Neuron (in vitro differentiated cells): ENCODE measurements around the gene ARHGEF38.

Experiments
- H2AFZ ChIP-seq: one replicate; pipeline ENCODE4 v1.6.1; 2013; ENCODE audit warnings: low read depth, mild to moderate bottlenecking, inconsistent platforms, low read length, moderate library complexity
- H3K27me3 ChIP-seq: one replicate; pipeline ENCODE4 v1.6.1; 2013; ENCODE audit warnings: low read length; ENCODE audit not compliant: insufficient read depth
- H3K36me3 ChIP-seq: one replicate; pipeline ENCODE4 v1.6.1; 2013; ENCODE audit warnings: low read length; ENCODE audit not compliant: insufficient read depth
- H3K4me1 ChIP-seq: one replicate; pipeline ENCODE4 v1.6.1; 2013; ENCODE audit warnings: low read length; ENCODE audit not compliant: insufficient read depth
- H3K4me3 ChIP-seq: 2 replicates; pipeline ENCODE4 v1.5.1; 2013; ENCODE audit warnings: mild to moderate bottlenecking, low read length, moderate library complexity
- H3K9me3 ChIP-seq: one replicate; pipeline ENCODE4 v1.6.1; 2013; ENCODE audit warnings: low read length

ARHGEF38 gene

DNA sequence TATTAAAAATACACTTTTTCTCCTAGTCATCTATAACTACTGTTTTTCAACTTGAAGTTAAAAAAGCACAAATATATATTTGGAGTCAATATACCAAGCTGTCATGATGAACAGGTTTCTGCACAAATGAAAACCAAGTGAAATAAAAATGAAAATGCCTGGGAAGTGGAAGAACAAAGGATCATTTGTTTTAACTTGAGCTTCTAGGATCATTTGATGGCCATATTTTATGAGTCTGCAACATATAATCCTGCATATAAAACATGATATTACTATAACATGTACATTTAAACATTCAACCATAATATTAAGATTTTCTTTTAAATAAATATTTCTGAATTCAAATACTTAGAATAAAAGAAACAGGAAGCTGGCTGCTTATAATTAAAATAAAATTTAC lies 8.5 kb upstream of the ARHGEF38 start:
- Histone ChIP-seq H2AFZ (no peak overlapping the region), H3K36me3 (no peaks in the 10 kb centered on the region), H3K9me3 (no peaks in the 10 kb centered on the region), H3K4me3 (no peak overlapping the region), H3K4me1 (no peaks in the 10 kb centered on the region), H3K27me3 (no peaks in the 10 kb centered on the region)

DNA sequence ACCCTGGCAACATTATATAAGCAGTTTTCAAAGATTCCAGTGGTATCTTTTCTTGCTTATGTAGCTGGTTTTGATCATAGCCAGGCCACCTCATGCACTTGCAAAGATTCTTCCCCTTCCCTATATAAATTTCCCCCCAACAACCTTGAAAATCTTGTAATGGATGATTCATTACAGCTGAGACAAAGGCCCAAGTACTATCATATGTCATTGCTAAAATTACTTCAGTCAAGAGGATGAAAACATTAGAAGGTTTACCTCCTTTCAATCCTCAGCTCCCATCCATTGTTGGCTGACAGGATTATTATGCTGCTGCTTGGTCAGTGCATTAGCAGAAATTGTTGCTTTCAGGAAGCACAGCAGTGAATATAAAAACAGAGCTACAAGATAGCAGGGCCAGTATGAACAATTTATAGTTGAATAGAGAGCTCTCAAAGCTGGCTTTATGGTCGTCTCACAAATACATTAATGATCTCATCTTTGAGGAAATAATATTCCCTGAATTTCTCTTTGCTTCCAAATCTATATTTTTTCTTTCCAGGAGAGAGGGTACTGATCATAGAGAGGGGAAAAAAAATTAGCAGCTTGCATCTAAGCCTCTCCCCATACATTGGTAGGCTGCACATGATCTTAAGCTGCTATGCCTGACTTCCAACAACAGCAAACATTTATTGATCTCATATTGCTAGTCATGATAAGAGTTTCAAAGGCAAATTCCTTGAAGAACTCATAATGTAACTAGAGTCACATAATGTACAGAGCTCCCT lies 7.7 kb upstream of the ARHGEF38 start:
- no peak overlapping the region for H2AFZ ChIP-seq
- H3K9me3 ChIP-seq: no peaks in the 10 kb centered on the region
- H3K4me3 ChIP-seq: no peak overlapping the region
- H3K27me3 ChIP-seq: no peaks in the 10 kb centered on the region
- no peaks in the 10 kb centered on the region for H3K36me3 ChIP-seq
- no peaks in the 10 kb centered on the region for H3K4me1 ChIP-seq

DNA sequence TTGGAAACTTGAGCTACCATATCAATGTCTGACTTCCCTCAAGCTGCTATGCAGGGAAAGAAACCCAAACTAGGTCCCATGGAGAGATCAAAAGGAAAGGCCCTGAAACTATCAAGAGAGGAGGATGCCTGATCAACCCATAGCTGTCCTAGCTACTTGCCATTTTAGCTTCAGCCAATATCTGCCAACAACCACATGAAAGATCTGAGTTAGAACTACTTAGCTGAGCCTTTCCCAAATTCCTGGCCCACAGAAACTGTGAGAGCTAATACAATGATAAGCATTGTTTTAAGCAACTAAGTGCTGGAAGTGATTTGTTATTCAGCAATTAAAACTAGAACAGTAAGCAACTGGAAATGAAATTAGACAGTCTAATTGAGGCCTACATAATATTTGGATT lies 6.3 kb upstream of the ARHGEF38 start:
- Histone ChIP-seq H3K36me3 (no peaks in the 10 kb centered on the region), H3K4me3 (no peak overlapping the region), H3K9me3 (no peaks in the 10 kb centered on the region), H3K27me3 (no peaks in the 10 kb centered on the region), H2AFZ (no peak overlapping the region), H3K4me1 (no peaks in the 10 kb centered on the region)

DNA sequence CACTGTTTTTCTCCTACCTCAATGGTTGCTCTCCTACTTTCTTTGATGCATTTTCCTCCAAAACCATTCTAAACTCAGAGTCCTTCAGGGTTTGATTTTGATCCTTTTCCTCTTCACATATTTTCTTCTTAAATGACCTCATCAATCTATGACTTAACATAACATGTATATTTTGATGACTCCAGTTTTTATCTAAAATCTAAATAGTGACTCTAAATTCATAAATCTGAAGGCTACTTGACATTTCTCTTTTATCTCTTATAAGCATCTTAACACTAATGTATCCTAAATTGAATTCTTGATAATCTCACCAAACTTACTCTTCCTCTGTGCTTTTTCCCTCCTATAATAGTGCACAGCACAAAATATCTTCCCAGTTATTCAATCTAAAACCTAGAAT lies 4.7 kb upstream of the ARHGEF38 start:
- H3K4me3 ChIP-seq: no peak overlapping the region
- no peaks in the 10 kb centered on the region for H3K4me1 ChIP-seq
- H2AFZ ChIP-seq: no peak overlapping the region
- H3K27me3 ChIP-seq: no peaks in the 10 kb centered on the region
- no peaks in the 10 kb centered on the region for H3K9me3 ChIP-seq
- H3K36me3 ChIP-seq: no peaks in the 10 kb centered on the region

DNA sequence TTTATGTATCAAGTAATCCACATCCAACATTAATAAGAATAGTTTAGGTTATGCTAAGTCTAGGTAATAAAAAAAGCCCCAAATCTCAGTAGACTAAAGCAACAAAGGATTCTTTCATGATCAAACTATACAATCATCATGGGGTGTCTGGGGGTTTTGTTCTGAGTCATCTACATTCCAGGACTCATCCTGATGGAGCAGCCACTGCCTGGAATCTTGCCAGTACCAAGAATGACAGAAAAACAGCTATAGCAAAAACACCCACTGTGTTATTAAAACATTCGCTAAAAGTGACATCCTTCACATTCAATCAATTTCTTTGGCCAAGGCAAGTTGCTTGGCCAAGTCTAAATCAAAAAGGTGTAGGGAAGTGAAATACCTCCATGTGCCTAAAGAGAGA lies 3.9 kb upstream of the ARHGEF38 start:
- no peak overlapping the region for H3K4me3 ChIP-seq
- no peaks in the 10 kb centered on the region for H3K4me1 ChIP-seq
- H3K9me3 ChIP-seq: no peaks in the 10 kb centered on the region
- H3K27me3 ChIP-seq: no peaks in the 10 kb centered on the region
- no peaks in the 10 kb centered on the region for H3K36me3 ChIP-seq
- H2AFZ ChIP-seq: peak overlapping the region; percentile 24

DNA sequence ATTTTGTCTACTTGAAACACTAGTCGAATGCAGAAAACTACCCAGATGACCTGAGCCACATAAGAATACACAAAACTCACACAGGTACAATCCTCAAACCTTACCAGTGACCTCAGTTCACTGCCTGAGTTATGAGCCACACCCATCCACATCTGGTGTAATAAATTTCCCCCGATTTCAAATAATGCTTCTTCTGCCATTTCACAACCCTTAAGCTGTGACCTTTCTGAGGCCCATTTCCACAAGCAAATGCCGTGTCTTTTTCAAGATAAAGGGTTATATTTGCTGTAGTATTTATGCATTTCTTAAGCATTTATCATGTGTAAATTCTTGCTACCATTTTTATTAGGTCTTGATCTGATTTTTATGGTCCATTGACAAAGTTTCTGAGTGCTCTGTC lies 1.8 kb upstream of the ARHGEF38 start:
- H3K4me3 ChIP-seq: no peak overlapping the region
- no peaks in the 10 kb centered on the region for H3K4me1 ChIP-seq
- H3K27me3 ChIP-seq: no peaks in the 10 kb centered on the region
- no peaks in the 10 kb centered on the region for H3K9me3 ChIP-seq
- no peaks in the 10 kb centered on the region for H3K36me3 ChIP-seq
- no peak overlapping the region for H2AFZ ChIP-seq

DNA sequence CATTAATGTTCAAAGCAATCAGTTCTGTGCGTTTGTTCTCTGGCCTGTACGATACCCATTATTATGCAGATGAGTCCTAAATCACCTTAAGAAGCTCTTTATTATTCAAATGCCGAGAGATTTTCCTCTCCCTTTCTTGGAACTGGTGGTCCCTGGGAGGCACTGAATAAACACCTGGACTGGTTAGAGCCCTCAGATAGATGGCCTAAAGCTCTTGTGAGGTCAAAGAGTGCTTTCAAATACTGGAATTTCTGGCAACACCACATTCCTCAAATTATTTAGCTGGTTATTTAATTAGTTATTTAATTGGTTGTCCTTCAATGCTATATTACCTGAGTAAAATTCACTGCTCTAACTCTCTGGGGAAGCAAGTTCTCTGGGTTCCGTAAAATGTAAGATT lies 3.0 kb downstream of the ARHGEF38 start:
- Histone ChIP-seq H3K4me1 (no peaks in the 10 kb centered on the region), H2AFZ (no peak overlapping the region), H3K36me3 (no peaks in the 10 kb centered on the region), H3K27me3 (no peaks in the 10 kb centered on the region), H3K4me3 (no peak overlapping the region), H3K9me3 (no peaks in the 10 kb centered on the region)

DNA sequence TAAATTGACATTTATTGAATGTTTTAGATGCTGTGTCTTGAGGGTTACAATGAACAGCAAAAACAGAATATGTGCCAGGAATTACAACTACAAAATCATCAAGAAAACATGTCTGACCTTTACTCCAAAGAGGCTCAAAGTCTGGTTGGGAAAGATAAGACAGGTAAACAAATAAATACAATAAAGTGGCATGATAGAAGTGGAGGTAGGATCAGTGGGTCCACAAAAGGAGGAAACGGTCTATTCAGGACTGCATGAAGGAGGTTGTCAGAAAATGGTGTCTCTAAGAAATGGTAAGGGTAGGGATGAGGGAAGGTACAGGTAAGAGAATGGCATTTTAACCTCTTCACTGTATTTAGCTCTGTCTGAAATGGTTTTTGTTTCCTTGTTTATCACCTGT lies 3.8 kb downstream of the ARHGEF38 start:
- H3K9me3 ChIP-seq: no peaks in the 10 kb centered on the region
- no peaks in the 10 kb centered on the region for H3K27me3 ChIP-seq
- H3K36me3 ChIP-seq: no peaks in the 10 kb centered on the region
- no peak overlapping the region for H2AFZ ChIP-seq
- H3K4me3 ChIP-seq: no peak overlapping the region
- no peaks in the 10 kb centered on the region for H3K4me1 ChIP-seq

DNA sequence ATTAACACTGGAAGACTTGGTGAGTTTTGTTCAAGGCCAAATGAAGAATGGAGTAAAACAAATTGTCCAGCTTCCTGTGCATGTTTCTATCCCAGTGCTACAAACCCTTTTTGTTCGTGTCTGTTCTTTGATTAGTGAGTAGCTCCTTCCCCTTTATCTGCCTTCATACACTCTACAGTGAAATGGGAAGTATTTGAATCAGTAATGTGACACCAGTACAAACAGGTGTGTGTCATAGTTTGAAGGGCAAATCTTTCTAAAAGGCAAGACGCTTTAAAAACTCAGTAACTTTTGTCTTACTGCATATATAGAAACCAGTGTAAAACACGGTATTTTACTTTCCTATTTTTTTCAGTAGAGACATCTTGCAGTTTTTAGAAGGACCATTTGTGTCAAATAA lies 5.9 kb downstream of the ARHGEF38 start:
- Histone ChIP-seq H3K9me3 (no peaks in the 10 kb centered on the region), H3K27me3 (no peaks in the 10 kb centered on the region), H3K4me1 (no peaks in the 10 kb centered on the region), H3K36me3 (no peaks in the 10 kb centered on the region), H2AFZ (no peak overlapping the region), H3K4me3 (no peak overlapping the region)

DNA sequence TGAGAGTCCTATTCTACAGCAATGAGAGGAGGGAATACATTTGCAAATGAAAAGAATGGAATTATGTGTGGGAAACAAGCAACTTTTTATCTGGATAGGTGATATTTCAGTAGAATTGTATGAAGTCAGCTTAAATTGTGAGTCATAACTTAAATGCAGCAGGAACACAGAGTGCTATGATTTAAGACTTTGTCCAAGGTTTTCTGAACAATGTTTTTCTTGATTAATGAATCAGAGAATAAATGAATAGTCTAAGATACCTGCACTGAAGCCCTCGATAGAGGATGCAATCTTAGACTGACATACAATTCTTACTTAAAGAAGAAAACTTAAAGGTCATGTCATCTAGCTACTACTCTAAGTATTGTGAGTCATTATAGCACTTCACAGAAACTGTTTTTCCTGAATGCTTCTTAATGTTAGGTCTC lies 8.0 kb downstream of the ARHGEF38 start:
- Histone ChIP-seq H3K4me1 (no peaks in the 10 kb centered on the region), H3K4me3 (no peak overlapping the region), H2AFZ (no peak overlapping the region), H3K27me3 (no peaks in the 10 kb centered on the region), H3K9me3 (no peaks in the 10 kb centered on the region), H3K36me3 (no peaks in the 10 kb centered on the region)

DNA sequence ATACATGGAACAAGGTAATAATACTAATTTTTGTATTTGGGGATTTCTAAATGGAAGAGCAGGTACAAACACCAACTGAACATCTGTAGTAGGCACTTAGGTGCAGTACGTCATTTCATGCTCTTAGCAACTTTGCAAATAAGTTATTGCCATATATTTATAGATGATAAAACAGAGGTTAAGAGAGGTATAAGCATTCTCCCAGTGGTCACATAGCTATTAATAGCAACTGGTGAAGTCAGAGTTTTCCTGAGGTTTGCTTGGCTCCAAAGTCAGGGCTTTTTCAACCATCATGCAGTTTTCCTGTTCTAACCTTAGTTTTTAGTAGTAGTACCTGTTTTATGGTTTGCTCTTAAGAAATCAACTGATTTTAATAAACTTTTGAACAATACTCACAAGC lies 10.9 kb downstream of the ARHGEF38 start:
- Histone ChIP-seq H3K4me1 (no peaks in the 10 kb centered on the region), H3K36me3 (no peaks in the 10 kb centered on the region), H2AFZ (no peak overlapping the region), H3K27me3 (no peaks in the 10 kb centered on the region), H3K4me3 (no peak overlapping the region), H3K9me3 (no peaks in the 10 kb centered on the region)

DNA sequence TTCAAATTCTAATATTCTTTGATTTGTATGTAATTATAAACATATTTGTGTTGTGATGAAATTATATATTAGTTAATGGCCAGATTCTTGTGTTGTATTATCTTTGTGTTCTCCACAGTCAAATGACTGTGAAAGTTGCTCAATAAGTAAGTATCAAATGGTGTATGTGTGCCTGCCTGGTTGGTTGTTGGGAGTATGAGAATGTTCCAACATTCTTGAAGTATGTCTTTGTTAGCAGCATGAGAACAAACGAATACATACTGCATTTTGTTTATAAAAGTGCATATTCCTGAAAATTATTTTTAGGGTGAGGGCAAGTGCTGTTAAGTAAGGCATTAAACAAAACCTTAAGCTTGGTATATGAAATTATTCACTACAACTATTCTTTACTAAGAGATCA lies 16.2 kb downstream of the ARHGEF38 start:
- no peaks in the 10 kb centered on the region for H3K27me3 ChIP-seq
- H3K4me3 ChIP-seq: no peak overlapping the region
- no peaks in the 10 kb centered on the region for H3K9me3 ChIP-seq
- no peaks in the 10 kb centered on the region for H3K4me1 ChIP-seq
- no peak overlapping the region for H2AFZ ChIP-seq
- H3K36me3 ChIP-seq: no peaks in the 10 kb centered on the region

DNA sequence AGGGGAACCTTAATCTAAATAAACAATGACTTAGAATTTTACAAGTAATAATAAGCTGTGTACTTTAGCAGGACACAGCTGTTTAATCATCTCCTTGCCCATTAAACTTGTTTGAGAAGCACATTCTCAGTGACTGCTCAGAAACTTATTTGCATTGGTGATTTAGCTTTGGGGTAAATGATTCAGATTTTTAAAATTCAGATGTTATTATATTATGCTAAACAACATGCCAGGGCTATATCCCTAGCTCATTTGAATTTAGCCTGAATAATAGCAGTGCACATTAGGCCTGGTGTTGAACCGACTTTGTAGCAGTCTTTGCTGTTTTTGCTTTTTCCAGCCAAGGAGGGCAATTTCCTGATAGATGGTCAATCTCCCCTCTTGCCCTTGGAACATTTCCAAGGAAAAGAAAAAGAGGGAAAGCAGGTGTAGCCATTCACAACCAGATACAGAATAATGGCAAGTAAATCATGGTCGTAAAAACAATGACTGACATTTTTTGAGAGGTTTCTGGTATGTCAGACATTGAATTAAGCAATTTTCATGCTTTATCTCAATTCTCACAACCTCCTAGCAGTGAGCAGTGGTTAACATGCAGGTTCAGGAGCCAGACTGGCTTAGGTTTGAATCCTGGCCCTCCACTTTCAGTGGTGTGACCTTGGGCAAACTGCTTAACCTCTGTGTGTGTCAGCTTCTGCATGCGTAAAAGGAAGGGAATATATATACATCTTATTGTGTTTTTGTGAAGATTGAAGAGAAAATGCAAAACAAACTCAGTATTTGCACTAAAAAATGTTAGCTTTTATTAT lies 16.8 kb downstream of the ARHGEF38 start:
- no peak overlapping the region for H3K4me3 ChIP-seq
- H3K36me3 ChIP-seq: no peaks in the 10 kb centered on the region

More for the DNA sequence above, 16.8 kb downstream of the ARHGEF38 start:
- no peaks in the 10 kb centered on the region for H3K4me1 ChIP-seq
- no peaks in the 10 kb centered on the region for H3K9me3 ChIP-seq
- no peaks in the 10 kb centered on the region for H3K27me3 ChIP-seq
- H2AFZ ChIP-seq: no peak overlapping the region
